Activated CD4-positive, alpha-beta T cell treated with anti-CD3 and anti-CD28 coated beads, Interleukin-2, amount 50 U/mL, for 24 hours (primary cell): Measurements from ENCODE around the gene GYPC.
"Not testable (repeated sequence)": the region's sequence is repeated elsewhere in the genome, so short reads cannot be mapped to it uniquely, and the experiment has no call there.

Source experiments
- DNase-seq, 2 donors: peaks; one replicate each; pipeline ENCODE4 v3.0.0-alpha.2; 2020; ENCODE audit warnings: low read depth in 1 of 2, low spot score in 1 of 2

GYPC gene

DNA sequence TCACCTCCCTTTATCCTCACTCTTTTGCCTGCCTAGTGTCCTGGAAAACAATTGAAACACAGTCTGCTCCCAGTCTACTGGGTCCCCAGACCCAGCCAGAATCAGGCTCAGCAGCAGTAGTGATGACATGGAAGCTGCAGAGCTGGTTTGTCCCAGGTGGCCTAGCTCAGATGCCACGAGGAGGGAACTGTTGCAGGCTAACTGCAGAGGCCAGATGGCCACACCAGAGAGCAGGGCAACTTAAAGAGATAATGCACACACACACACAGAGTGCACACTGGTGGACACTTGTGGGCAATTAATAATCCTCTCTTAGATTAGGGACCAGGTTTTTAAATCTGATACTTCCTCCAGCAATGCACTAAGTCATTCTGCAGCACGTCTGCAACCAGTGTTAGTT is 42.4 kb downstream of the GYPC start:
- DNase-seq = no peak

GRCh38 chr2:126699018-126699417 is 43.1 kb downstream of the GYPC start:
- DNase-seq = no peak

- DNase-seq = no peak
Observed at GRCh38 chr2:126699716-126700581, 44.0 kb downstream of the GYPC start.

DNA sequence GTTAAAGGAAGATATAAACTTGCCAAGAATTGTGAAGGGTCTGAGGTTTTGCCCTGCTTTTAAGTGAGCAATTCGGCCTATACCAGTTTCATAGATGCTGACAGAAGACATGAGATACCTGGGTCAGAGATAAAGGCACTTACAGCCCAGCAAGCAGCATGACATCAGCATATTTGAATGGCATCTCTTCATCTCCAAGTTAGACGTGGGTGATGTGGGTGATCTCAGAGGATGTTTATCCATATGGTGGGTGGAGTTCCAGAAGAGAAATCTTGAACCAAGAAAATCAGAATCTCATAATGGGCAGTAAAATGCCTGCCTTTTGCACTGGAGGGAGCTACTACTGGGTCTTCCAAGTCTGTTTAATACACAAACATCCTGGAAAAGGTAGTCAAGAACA is 44.7 kb downstream of the GYPC start:
- DNase-seq = no peak

- DNase-seq = no peak
Observed at GRCh38 chr2:126703311-126703710, 47.4 kb downstream of the GYPC start.

DNA sequence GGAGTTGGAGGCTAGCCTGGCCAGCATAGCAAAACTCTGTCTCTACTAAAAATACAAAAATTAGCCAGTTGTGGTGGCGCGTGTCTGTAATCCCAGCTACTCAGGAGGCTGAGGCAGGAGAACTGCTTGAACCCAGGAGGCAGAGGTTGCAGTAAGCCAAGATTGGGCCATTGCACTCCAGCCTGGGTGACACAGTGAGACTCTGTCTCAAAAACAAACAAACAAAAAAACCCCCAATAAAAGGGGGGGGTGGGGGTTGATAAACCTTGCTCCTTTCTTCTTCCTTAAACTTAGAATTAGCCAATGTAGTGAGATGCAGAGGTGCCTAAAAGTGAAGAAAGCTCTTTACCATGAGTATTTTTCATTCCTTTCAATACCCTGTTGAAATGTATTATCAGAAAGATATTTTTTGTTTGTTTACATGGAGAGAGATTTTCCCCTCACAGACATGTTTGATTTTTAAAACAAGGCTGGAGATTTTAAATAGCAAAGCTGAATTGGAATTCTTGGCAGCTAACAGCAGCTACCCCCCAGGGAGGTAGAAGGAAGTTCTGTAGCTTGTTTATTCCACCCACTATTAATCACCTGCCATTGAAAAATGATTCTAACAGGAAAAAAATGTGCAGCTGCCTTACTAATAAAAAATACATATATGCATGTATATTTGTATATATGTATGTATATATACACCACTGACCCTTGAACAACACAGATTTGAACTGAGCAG is 48.6 kb downstream of the GYPC start:
- no peak for DNase-seq

- no peak for DNase-seq
Observed at GRCh38 chr2:126707191-126707590, 51.2 kb downstream of the GYPC start.

DNA sequence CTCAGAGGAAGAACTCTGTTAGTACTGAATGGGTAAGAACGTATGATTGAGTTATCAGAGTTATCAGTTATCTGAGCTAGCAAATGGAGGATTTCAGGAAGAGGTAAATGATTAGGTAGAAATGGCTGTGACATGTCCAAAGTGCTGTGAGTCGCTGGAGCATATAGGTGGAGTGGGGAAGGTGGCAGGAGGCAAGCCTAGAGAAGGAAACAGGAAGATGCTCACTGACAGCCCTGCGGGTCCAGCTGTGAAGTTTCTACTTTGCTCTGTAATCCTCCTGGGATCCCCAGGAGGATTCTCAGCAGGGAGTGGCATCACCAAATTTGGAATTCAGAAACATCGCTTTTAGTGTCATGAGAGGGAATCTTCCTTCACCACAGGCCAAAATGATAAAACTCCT is 52.0 kb downstream of the GYPC start:
- no peak for DNase-seq

GRCh38 chr2:126714191-126714965 is 58.4 kb downstream of the GYPC start:
- DNase-seq = no peak

GRCh38 chr2:126715111-126715510 is 59.2 kb downstream of the GYPC start:
- DNase-seq = no peak

GRCh38 chr2:126715576-126716406 is 59.8 kb downstream of the GYPC start:
- no peak for DNase-seq

GRCh38 chr2:126717277-126717676 is 61.3 kb downstream of the GYPC start:
- not testable (repeated sequence) for DNase-seq

DNA sequence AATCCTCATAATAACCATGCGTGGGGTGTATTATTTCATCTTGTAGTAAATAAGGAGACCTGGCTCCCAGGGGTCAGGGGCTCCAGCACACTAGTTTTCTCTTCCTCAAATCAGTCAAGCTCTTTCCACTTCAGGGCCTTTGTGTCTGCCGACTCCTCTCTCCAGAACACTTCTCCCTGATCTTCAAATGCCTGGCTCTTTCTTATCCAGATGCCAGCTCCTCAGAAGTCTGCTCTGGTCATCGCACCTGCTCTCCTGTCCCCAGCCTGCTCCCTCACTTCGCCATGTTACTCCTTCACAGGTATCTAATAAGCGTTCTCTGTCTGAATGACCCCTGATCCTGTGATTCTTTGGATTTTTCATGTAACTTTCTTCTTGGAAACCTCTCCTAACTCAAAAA is 62.0 kb downstream of the GYPC start:
- DNase-seq = no peak

- no peak for DNase-seq
Observed at GRCh38 chr2:126719191-126719832, 63.4 kb downstream of the GYPC start.

DNA sequence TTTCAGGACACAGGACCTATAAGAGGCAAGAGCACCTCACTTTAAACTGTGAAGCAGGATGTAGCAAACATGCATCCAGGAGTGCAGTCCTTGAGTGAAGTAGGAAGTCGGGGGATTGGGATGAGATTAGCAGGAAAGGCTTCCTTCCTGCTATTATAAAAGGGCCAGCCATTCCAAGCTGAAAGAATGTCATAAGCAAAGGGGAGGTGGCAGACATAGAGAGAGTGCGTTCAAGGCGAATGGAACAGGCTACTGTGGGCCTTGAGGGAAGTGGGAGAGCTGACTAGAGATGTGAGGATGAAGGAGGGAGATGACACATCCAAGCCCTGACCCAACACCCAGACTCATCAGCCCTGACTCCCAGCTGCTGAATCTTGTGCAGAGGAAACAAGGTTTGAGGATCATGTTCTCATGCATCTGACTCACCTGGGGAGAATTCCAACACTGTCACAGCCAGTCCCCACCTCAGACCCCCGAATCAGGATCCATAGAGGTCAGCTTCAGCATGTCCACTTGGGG is 63.9 kb downstream of the GYPC start:
- DNase-seq = no peak

DNA sequence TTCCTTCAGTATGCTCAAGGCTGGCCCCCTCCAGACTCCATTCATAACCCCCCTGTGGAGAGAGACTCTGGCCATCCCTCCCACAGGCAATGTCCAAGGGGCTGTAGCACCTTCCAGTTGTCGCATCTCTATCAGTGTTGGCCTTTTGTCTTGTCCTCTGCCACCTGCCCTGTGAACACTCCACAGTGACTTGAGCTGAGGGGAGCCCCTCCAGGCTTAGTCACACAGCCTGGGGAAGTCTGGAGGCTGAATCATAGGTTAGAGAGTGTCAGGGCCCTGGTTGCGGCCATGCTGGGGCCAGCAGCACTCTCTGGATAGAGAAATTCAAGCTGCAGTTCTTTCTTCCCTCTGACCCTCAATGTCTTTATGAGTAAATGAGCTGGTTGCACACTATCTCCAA is 64.7 kb downstream of the GYPC start:
- DNase-seq = no peak

DNA sequence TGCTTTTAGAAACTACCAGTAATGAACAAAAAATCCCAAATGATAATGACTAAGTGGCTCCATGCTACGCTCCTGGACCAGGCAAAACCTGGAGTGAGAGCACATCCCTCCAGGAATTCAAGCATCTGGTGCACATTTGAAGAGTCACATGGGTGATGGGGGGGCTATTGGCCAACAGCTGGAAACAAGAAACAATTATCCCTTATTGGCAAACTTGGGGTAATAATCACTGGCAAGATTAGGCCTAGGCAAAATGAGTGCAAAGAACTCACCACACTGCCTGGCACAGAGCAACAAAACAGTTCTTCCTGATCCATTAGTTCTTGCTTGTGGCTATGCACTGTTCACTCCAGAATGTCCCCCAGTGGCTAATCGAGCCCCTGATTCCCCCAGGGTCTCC is 66.1 kb downstream of the GYPC start:
- no peak for DNase-seq

DNA sequence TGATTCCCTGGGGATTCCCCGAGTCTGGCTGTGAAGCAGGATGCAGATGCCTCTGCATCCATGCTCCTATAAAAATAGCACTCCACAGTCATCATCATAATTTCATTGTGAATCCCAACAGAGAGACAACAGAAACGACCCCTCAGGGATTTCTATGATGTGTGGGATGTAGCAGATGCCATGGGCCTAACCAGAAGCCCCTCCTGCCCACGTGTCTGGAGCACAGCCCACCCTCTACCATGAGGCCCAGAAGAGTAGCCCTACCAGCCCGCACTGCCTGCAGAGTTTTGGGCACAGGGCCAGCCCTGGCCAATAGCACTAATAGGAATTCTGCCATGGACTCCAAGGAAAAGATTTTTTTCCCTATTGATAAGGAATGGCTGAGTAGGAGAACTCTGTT is 66.6 kb downstream of the GYPC start:
- DNase-seq = no peak

- DNase-seq = no peak
Observed at GRCh38 chr2:126723281-126723815, 67.4 kb downstream of the GYPC start.

DNA sequence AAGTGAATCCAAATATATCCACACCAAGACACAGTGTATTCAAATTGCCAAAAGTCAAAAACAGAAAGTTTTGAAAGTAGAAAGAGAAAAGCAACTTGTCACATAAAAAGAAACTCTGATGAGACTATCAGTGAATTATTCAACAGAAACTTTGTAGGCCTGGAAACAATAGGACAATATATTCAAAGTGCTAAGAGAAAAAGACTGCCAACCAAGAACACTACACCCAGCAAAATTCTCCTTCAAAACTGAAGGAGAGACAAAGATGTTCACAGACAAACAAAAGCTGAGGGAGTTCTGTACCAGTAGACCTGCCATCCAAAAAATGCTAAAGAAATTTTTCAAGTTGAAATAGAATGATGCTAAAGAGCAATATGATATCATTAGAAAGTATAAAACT is 69.6 kb downstream of the GYPC start:
- DNase-seq = no peak
